ENCODE data around the gene CST5.
"Not testable (repeated sequence)": the region's sequence is repeated elsewhere in the genome, so short reads cannot be mapped to it uniquely, and the experiment has no call there.

The CST5 gene

GRCh38 chr20:23879328-23879798 lies at the start of gene CST5:
Gene CST5, minus strand, starts transcription at chr20:23879748. Its CDS starts 72 bp downstream, at chr20:23879676.
- no peak for DNase-seq (ENCODE audit: low spot score)

GRCh38 chr20:23928788-23929187 lies 49.2 kb upstream of the CST5 start:
- DNase-seq (ENCODE audit: low spot score): no peak

- DNase-seq (ENCODE audit: low spot score): no peak
Measured at GRCh38 chr20:23928353-23928752, 48.8 kb upstream of the CST5 start.

GRCh38 chr20:23926944-23927872 lies 47.7 kb upstream of the CST5 start:
- no peak for DNase-seq (ENCODE audit: low spot score)

- DNase-seq (ENCODE audit: low spot score): no peak
Measured at GRCh38 chr20:23926526-23926880, 47.0 kb upstream of the CST5 start.

- DNase-seq (ENCODE audit: low spot score): no peak
Measured at GRCh38 chr20:23925789-23926525, 46.4 kb upstream of the CST5 start.

GRCh38 chr20:23924751-23925150 lies 45.2 kb upstream of the CST5 start:
- no peak for DNase-seq (ENCODE audit: low spot score)

- DNase-seq (ENCODE audit: low spot score): no peak
Measured at GRCh38 chr20:23923891-23924435, 44.4 kb upstream of the CST5 start.

- no peak for DNase-seq (ENCODE audit: low spot score)
Measured at GRCh38 chr20:23923311-23923710, 43.8 kb upstream of the CST5 start.

- no peak for DNase-seq (ENCODE audit: low spot score)
Measured at GRCh38 chr20:23920408-23921325, 41.1 kb upstream of the CST5 start.

GRCh38 chr20:23918896-23919295 lies 39.3 kb upstream of the CST5 start:
- DNase-seq (ENCODE audit: low spot score): no peak

GRCh38 chr20:23918101-23918862 lies 38.7 kb upstream of the CST5 start:
- no peak for DNase-seq (ENCODE audit: low spot score)

GRCh38 chr20:23917024-23917725 lies 37.6 kb upstream of the CST5 start:
- no peak for DNase-seq (ENCODE audit: low spot score)

- DNase-seq (ENCODE audit: low spot score): no peak
Measured at GRCh38 chr20:23915844-23916243, 36.3 kb upstream of the CST5 start.

GRCh38 chr20:23914469-23914868 lies 34.9 kb upstream of the CST5 start:
- DNase-seq (ENCODE audit: low spot score): not testable (repeated sequence)

- no peak for DNase-seq (ENCODE audit: low spot score)
Measured at GRCh38 chr20:23910210-23910609, 30.7 kb upstream of the CST5 start.

- no peak for DNase-seq (ENCODE audit: low spot score)
Measured at GRCh38 chr20:23909390-23909789, 29.8 kb upstream of the CST5 start.

- no peak for DNase-seq (ENCODE audit: low spot score)
Measured at GRCh38 chr20:23907579-23907978, 28.0 kb upstream of the CST5 start.

- DNase-seq (ENCODE audit: low spot score): not testable (repeated sequence)
Measured at GRCh38 chr20:23902396-23902795, 22.8 kb upstream of the CST5 start.

GRCh38 chr20:23890867-23891266 lies 11.3 kb upstream of the CST5 start:
- DNase-seq (ENCODE audit: low spot score): not testable (repeated sequence)

All from hematopoietic multipotent progenitor cell treated with erythropoietin and hydrocortisone succinate and interleukin-3 and kit ligand, for 15 days (in vitro differentiated cells).